IMR-90 (cell line): Measurements from ENCODE around the gene KRT72. TPM values are rescaled to one million over a fixed set of nuclear protein-coding genes. Genes with fewer than 3 reads are reported as not detected.

Source experiments
- ATAC-seq: fragments of 200-7000 bp; cut with Tn5 transposase; 2 replicates; pipeline ENCODE4 v1.9.1; 2020; ENCODE audit warnings: low read depth, mild to moderate bottlenecking, moderate library complexity
- BruUV-seq: library from RNA; stranded (reverse); fragments of 400-500 nt; replicated peaks from 2 replicates; lab custom pipeline; 2021; lab: Mats Ljungman, UMichigan
- CTCF ChIA-PET: fragments of 300-600 bp; formaldehyde crosslinking; extraction: SDS; loops from one replicate; lab custom pipeline; 2021; ENCODE audit warnings: antibody characterized with exemption; lab: Yijun Ruan, JAX
- POLR2A ChIA-PET: fragments of 300-600 bp; sonication (Branson Sonifier 250); formaldehyde crosslinking; loops from one replicate; lab custom pipeline; 2022; ENCODE audit warnings: antibody characterized with exemption; ENCODE audit not compliant: unreplicated experiment; lab: Charles Lee
- DNase-seq: peaks from one replicate; pipeline ENCODE4 v3.0.0; 2013
- H2AFZ ChIP-seq: replicated peaks from 2 replicates; pipeline ENCODE3; 2013; ENCODE audit warnings: low read length, mild to moderate bottlenecking; ENCODE audit not compliant: poor library complexity
- H2AK5ac ChIP-seq: 2 replicates; pipeline ENCODE4 v1.6.1; 2013; ENCODE audit warnings: low read depth, low read length, inconsistent platforms
- H2AK9ac ChIP-seq: replicated peaks from 2 replicates; pipeline ENCODE3; 2013; ENCODE audit warnings: mild to moderate bottlenecking, low read depth, low read length, moderate library complexity; ENCODE audit not compliant: poor library complexity
- H2BK120ac ChIP-seq: 2 replicates; pipeline ENCODE4 v1.6.1; 2013; ENCODE audit warnings: low read depth, low read length, inconsistent platforms
- H2BK15ac ChIP-seq: 3 replicates; pipeline ENCODE4 v1.6.1; 2013; ENCODE audit warnings: low read depth, low read length, inconsistent platforms
- H2BK20ac ChIP-seq: 2 replicates; pipeline ENCODE4 v1.6.1; 2013; ENCODE audit warnings: low read depth, mild to moderate bottlenecking, inconsistent platforms, low read length, moderate library complexity
- H2BK5ac ChIP-seq: 2 replicates; pipeline ENCODE4 v1.6.1; 2013; ENCODE audit warnings: mild to moderate bottlenecking, low read depth, low read length, inconsistent platforms; ENCODE audit not compliant: poor library complexity, severe bottlenecking
- H3K14ac ChIP-seq: replicated peaks from 2 replicates; pipeline ENCODE4 v1.6.1; 2013; ENCODE audit warnings: low read depth, low read length, inconsistent platforms
- H3K18ac ChIP-seq: 2 replicates; pipeline ENCODE4 v1.6.1; 2013; ENCODE audit warnings: low read depth, low read length, control low read depth
- H3K23ac ChIP-seq: 2 replicates; pipeline ENCODE4 v1.6.1; 2013; ENCODE audit warnings: low read depth, low read length, inconsistent platforms
- H3K27ac ChIP-seq: 2 replicates; pipeline ENCODE4 v1.5.1; 2013; ENCODE audit warnings: mild to moderate bottlenecking, control low read depth, low read length; ENCODE audit not compliant: insufficient read depth
- H3K27me3 ChIP-seq: 2 replicates; pipeline ENCODE4 v1.6.1; 2013; ENCODE audit warnings: low read length; ENCODE audit not compliant: control insufficient read depth, insufficient read depth
- H3K36me3 ChIP-seq: 2 replicates; pipeline ENCODE4 v1.6.1; 2013; ENCODE audit warnings: low read length, mixed read lengths; ENCODE audit not compliant: control insufficient read depth, insufficient read depth
- H3K4ac ChIP-seq: 2 replicates; pipeline ENCODE4 v1.6.1; 2013; ENCODE audit warnings: low read depth, low read length, inconsistent platforms
- H3K4me1 ChIP-seq: 2 replicates; pipeline ENCODE4 v1.6.1; 2013; ENCODE audit warnings: low read length, mixed read lengths; ENCODE audit not compliant: control insufficient read depth, insufficient read depth
- H3K4me2 ChIP-seq: 2 replicates; pipeline ENCODE4 v1.6.1; 2013; ENCODE audit warnings: low read depth, mild to moderate bottlenecking, control low read depth, low read length, moderate library complexity
- H3K4me3 ChIP-seq: 2 replicates; pipeline ENCODE4 v1.5.1; 2013; ENCODE audit warnings: low read depth, mild to moderate bottlenecking, control low read depth, low read length, moderate library complexity; ENCODE audit not compliant: insufficient read depth
- H3K56ac ChIP-seq: 2 replicates; pipeline ENCODE4 v1.6.1; 2013; ENCODE audit warnings: low read length, inconsistent platforms; ENCODE audit not compliant: insufficient read depth; ENCODE audit errors: extremely low read depth
- H3K79me1 ChIP-seq, 2 experiments: 2 replicates each; pipeline ENCODE4 v1.6.1; 2013; ENCODE audit warnings: low read length in 2 of 2, inconsistent platforms in 1 of 2, low read depth in 1 of 2
- H3K9ac ChIP-seq: 2 replicates; pipeline ENCODE4 v1.6.1; 2013; ENCODE audit warnings: low read depth, low read length, control low read depth
- H3K9me1 ChIP-seq: 2 replicates; pipeline ENCODE4 v1.6.1; 2013; ENCODE audit warnings: low read length, inconsistent platforms; ENCODE audit not compliant: insufficient read depth
- H3K9me3 ChIP-seq: 2 replicates; pipeline ENCODE4 v1.6.1; 2013; ENCODE audit warnings: low read length; ENCODE audit not compliant: control insufficient read depth, insufficient read depth
- H4K20me1 ChIP-seq: 2 replicates; pipeline ENCODE4 v1.6.1; 2013; ENCODE audit warnings: low read length, inconsistent platforms; ENCODE audit not compliant: insufficient read depth
- H4K5ac ChIP-seq: 2 replicates; pipeline ENCODE4 v1.6.1; 2013; ENCODE audit warnings: mild to moderate bottlenecking, low read depth, low read length, control low read depth
- H4K8ac ChIP-seq, 2 experiments: 2 replicates each; pipeline ENCODE4 v1.6.1; 2013; ENCODE audit warnings: low read depth in 2 of 2, low read length in 2 of 2, control low read depth in 1 of 2, inconsistent platforms in 1 of 2
- H4K91ac ChIP-seq: 2 replicates; pipeline ENCODE4 v1.6.1; 2013; ENCODE audit warnings: low read depth, low read length, inconsistent platforms; ENCODE audit not compliant: insufficient read depth
- BHLHE40 ChIP-seq: fragments of 150-350 bp; IDR thresholded peaks from 2 replicates; pipeline ENCODE4 v1.6.1; 2016; ENCODE audit warnings: mild to moderate bottlenecking, low read depth, low read length
- CEBPB ChIP-seq: IDR thresholded peaks from 2 replicates; pipeline ENCODE4 v1.6.1; 2012; ENCODE audit warnings: low read depth, low read length, improper control_type of control experiment
- CHD1 ChIP-seq: IDR thresholded peaks from 2 replicates; pipeline ENCODE4 v1.6.1; 2012; ENCODE audit warnings: low read depth, low read length, improper control_type of control experiment
- ELK1 ChIP-seq: fragments of 150-350 bp; IDR thresholded peaks from 2 replicates; pipeline ENCODE4 v1.6.1; 2016; ENCODE audit warnings: low read depth, mild to moderate bottlenecking, low read length, moderate library complexity, borderline replicate concordance
- FOS ChIP-seq: fragments of 150-350 bp; IDR thresholded peaks from 2 replicates; pipeline ENCODE4 v1.6.1; 2016; ENCODE audit warnings: low read depth, low read length
- MAFK ChIP-seq: IDR thresholded peaks from 2 replicates; pipeline ENCODE4 v1.6.1; 2012; ENCODE audit warnings: low read depth, low read length, improper control_type of control experiment
- MAZ ChIP-seq: IDR thresholded peaks from 2 replicates; pipeline ENCODE4 v1.6.1; 2012; ENCODE audit warnings: low read depth, mild to moderate bottlenecking, low read length, improper control_type of control experiment, moderate library complexity, borderline replicate concordance
- MXI1 ChIP-seq: IDR thresholded peaks from 2 replicates; pipeline ENCODE4 v1.6.1; 2012; ENCODE audit warnings: low read depth, mild to moderate bottlenecking, low read length, moderate library complexity, borderline replicate concordance
- NFE2L2 ChIP-seq: fragments of 150-350 bp; IDR thresholded peaks from 2 replicates; pipeline ENCODE4 v1.6.1; 2016; ENCODE audit warnings: low read depth, mild to moderate bottlenecking, low read length
- POLR2A ChIP-seq: IDR thresholded peaks from 2 replicates; pipeline ENCODE4 v1.6.1; 2012; ENCODE audit warnings: mild to moderate bottlenecking, low read depth, low read length
- RAD21 ChIP-seq: IDR thresholded peaks from 2 replicates; pipeline ENCODE4 v1.6.1; 2012; ENCODE audit warnings: low read length, improper control_type of control experiment
- RCOR1 ChIP-seq: IDR thresholded peaks from 2 replicates; pipeline ENCODE4 v1.6.1; 2012; ENCODE audit warnings: mild to moderate bottlenecking, low read length, improper control_type of control experiment; ENCODE audit not compliant: insufficient replicate concordance
- RFX5 ChIP-seq: IDR thresholded peaks from 2 replicates; pipeline ENCODE4 v1.8.0; 2012; ENCODE audit warnings: low read depth, mild to moderate bottlenecking, low read length, moderate library complexity
- SMC3 ChIP-seq: fragments of 150-350 bp; IDR thresholded peaks from 2 replicates; pipeline ENCODE4 v1.6.1; 2016; ENCODE audit warnings: low read depth, mild to moderate bottlenecking, antibody characterized with exemption, low read length, moderate library complexity
- USF2 ChIP-seq: fragments of 150-350 bp; IDR thresholded peaks from 2 replicates; pipeline ENCODE4 v1.6.1; 2017; ENCODE audit warnings: mild to moderate bottlenecking, antibody characterized with exemption, low read length, low read depth
- WGBS, 2 experiments: methylation state at CpG; one replicate each; pipeline versions ENCODE4 v1.1.5 to v1.1.7; 2013; ENCODE audit warnings: missing lambda C conversion rate in 2 of 2; ENCODE audit not compliant: insufficient read length in 1 of 2; ENCODE audit errors: extremely low coverage in 2 of 2; 5-methylcytosine and 5-hydroxymethylcytosine counted together
- dilution Hi-C: fragments of 300-500 bp; cut with HindIII; formaldehyde crosslinking; loops from one replicate; pipeline ENCODE4 v1.14.3; 2018; ENCODE audit warnings: low sequenced_read_pairs; ENCODE audit not compliant: unreplicated experiment
- in situ Hi-C: fragments of 300-500 bp; cut with MboI; formaldehyde crosslinking; loops from 3 replicates; pipeline ENCODE4 v1.14.3; 2019; ENCODE audit warnings: low sequenced_read_pairs, inconsistent platforms, mixed read lengths
- intact Hi-C: fragments of 100-400 bp; cut with micrococcal nuclease; formaldehyde crosslinking; loops from 2 replicates; pipeline ENCODE4 v1.10.0; 2022
- polyA plus RNA-seq, 3 experiments: library from polyadenylated mRNA; depleted of rRNA; stranded (reverse); fragments of >200 nt; gene quantifications; 2 replicates each; pipeline ENCODE4 v1.2.3, GENCODE V29; 2012; ENCODE audit warnings: low replicate concordance in 1 of 3
- total RNA-seq: library from RNA; depleted of rRNA; stranded (reverse); fragments of >200 nt; gene quantifications from 2 replicates; pipeline ENCODE4 v1.2.3, GENCODE V29; 2012

Gene KRT72
- total and polyA plus RNA-seq, 2 of the 4 experiments (the other 2 are of a cell fraction), result not detected

- DNase-seq (peak; percentile 4), ATAC-seq (no peak)
- no peak overlapping the region for H2AFZ ChIP-seq
- H3K27ac ChIP-seq, result no peak overlapping the region
- H3K4ac ChIP-seq, result no peak overlapping the region
- H2BK15ac ChIP-seq, result no peak overlapping the region
- H3K56ac ChIP-seq, result no peak overlapping the region
- H2BK120ac ChIP-seq, result no peak overlapping the region
- no peak overlapping the region for H4K5ac ChIP-seq
- POLR2A ChIA-PET, result no interaction called here
- H3K9me1 ChIP-seq, result no peaks in the 10 kb centered on the region
- no peak overlapping the region for H2AK9ac ChIP-seq
- no peak overlapping the region for H2AK5ac ChIP-seq
- H4K91ac ChIP-seq, result no peak overlapping the region
- CTCF ChIA-PET, result no interaction called here
- in situ Hi-C loops (no loop called here), dilution Hi-C loops (no loop called here), intact Hi-C loops (no loop called here)
- H3K27me3 ChIP-seq, result peaks cover 39% of the 10 kb centered on the region
- no peak for TF ChIP-seq MXI1
- no peak for TF ChIP-seq SMC3
- no peak for TF ChIP-seq RAD21
- TF ChIP-seq ELK1, result no peak
- no peak for TF ChIP-seq RCOR1
- no peak for TF ChIP-seq FOS
- TF ChIP-seq CHD1, result no peak
- no peak for TF ChIP-seq CEBPB
- TF ChIP-seq MAFK, result no peak
- no peak for TF ChIP-seq POLR2A
- no peak for TF ChIP-seq RFX5
- TF ChIP-seq BHLHE40, result no peak
- no peak for TF ChIP-seq MAZ
- TF ChIP-seq USF2, result no peak
- TF ChIP-seq NFE2L2, result no peak
- no peaks in the 10 kb centered on the region for H3K4me1 ChIP-seq
- no peak overlapping the region for H3K18ac ChIP-seq
- no peak overlapping the region for H4K8ac ChIP-seq
- no peak overlapping the region for H3K23ac ChIP-seq
- no peak overlapping the region for H3K9ac ChIP-seq
- H3K9me3 ChIP-seq, result no peaks in the 10 kb centered on the region
- no peak overlapping the region for H2BK20ac ChIP-seq
- H4K20me1 ChIP-seq, result no peaks in the 10 kb centered on the region
- no peak overlapping the region for H3K4me3 ChIP-seq
- H3K79me1 ChIP-seq, result no peaks in the 10 kb centered on the region
- 58% methylated on average over 2 of the region's 7 CpGs; no CpG with 5 or more reads in 1 of the 2 experiments for WGBS, 2 experiments
- no peak overlapping the region for H2BK5ac ChIP-seq
- H3K4me2 ChIP-seq, result no peak overlapping the region
- H3K14ac ChIP-seq, result no peak overlapping the region
- H3K36me3 ChIP-seq, result no peaks in the 10 kb centered on the region
- no TSS peak for BruUV-seq
Observed at GRCh38 chr12:52606581-52607218, 5.4 kb upstream of the KRT72 start.
